GM19452 (cell line): ENCODE data around the gene BHLHE23.

Experiments
- ATAC-seq: cut with Tn5 transposase; IDR thresholded peaks from one replicate; pipeline ENCODE4 v1.9.1; 2021; ENCODE audit not compliant: unreplicated experiment

Gene BHLHE23

GRCh38 chr20:62993856-62994494 lies 12.8 kb downstream of the BHLHE23 start:
- no peak for ATAC-seq

DNA sequence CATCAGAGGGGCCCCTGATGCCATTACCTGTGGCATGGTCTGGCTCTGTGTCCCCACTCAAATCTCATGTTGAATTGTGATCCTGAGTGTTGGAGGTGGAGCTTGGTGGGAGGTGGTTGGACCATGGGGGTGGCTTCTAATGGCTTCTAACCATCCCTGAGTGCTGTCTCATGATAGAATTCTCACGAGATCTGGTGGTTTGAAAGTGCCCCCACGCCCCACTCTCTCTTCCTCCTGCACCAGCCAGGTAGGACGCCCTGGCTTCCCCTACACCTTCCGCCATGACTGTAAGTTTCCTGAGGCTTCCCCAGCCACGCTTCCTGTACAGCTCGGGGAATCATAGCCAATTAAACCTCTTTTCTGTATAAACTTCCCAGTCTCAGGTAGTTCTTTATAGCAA lies 14.9 kb downstream of the BHLHE23 start:
- no peak for ATAC-seq

DNA sequence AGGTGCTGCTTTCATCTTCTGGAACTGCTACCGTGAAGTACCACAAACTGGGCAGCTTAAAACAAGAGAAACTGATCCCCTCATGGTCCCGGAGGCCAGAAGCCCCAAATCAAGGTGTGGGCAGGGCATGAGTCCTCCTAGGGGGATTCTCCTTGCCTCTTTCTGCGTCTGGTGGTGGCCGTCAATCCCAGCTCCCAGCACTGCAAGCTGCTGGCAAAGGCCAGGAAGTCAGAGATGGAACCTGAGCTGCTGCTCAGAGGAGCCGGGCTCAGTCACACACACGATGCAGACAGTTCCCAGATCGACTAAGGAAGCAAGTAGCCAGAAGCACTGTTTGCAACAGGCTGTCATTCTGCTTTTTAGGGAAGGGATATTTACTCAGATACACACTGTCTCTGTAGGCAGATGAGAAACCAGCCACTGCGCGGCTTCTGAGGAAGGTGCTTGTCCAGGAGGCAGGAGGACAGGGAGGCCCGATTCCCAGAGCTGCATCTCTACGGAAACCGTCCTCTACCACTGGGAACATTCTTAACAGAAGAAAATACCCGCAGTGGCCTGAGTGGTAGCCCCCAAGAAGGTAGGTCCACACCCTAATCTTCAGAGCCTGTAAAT lies 15.5 kb downstream of the BHLHE23 start:
- ATAC-seq: no peak

- no peak for ATAC-seq
These were observed 16.4 kb downstream of the BHLHE23 start for GRCh38 chr20:62990306-62990825.

- ATAC-seq: no peak
These were observed 17.6 kb downstream of the BHLHE23 start for GRCh38 chr20:62989201-62989601.

DNA sequence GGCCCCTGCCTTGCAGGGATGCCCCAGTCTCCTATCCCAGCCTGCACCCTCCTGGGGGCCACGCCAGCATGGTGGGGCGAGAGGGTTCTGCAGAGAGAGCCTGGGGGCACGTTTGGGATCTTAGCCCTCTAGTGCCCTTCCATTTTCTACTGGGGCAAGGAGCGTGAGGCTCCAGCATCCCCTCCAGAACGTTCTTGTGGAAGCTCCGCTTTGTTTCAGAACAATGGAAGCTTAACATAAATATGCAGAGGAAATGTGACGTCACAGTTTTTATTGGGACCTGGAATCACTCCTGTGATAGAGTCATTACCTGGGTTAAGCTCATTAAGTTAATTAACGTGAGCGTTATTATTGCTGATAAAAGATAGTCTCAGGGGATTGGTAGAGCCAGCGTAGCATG lies 19.6 kb downstream of the BHLHE23 start:
- no peak for ATAC-seq

DNA sequence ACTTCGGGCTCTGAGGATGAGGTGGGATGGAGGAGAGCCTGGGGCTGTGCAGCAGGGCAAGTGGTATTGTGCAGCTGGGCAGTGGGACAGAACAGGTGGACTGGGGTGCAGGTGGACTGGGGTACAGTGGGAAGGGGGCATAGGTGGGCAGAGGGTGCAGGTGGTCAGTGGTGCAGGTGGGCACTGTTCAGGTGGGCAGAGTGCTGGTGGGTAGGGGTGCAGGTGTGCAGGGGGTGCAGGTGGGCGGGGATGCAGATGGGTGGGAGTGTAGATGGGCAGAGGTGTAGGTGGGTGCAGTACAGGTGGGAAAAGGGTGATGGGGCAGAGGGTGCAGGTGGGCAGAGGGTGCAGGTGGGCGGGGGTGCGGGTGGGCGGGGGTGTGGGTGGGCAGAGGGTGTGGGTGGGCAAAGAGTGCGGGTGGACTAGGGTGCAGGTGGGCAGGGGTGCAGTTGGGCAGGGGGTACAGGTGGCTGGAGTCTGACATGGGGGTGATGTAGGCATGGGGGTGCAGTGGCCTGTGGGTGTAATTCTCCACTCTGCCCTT lies 20.4 kb downstream of the BHLHE23 start:
- ATAC-seq: no peak

GRCh38 chr20:62985444-62985778 lies 21.4 kb downstream of the BHLHE23 start:
- ATAC-seq: no peak

DNA sequence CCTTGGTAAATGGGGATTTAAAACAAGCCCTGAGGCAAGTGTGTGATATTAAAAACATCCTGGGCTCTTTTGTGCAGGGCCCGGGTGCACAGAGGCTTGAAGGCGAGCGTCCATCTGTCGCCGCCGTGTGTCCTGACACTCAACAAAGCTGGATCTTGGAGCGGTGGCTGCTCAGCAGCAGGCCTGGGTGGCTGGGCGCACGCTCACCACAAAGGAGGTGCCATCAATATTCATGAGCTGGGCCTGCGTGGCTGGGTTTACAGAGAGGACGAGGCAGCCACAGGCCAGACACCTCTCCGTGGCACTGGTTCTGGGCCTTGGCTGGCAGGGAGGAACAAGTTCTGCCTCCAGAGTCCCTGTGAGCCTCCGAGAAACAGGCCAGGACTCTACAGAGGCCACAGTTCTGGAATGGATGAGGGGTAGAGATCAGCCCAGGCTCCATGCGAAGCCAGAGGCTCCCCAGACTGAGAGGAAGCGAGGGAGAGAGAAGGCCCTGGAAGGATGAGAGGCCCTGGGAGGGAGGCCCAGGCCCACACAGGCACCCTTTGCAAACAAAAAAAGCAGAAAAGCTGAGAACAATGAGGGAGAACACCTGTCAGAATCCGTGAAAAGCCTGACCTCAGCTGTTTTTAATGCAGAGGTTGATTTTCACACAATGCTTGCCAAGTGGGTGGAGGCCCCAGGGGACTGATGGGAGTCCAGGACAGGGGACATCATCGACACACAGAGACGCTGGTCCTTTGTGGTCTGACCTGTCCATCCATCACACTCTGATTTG lies 21.9 kb downstream of the BHLHE23 start:
- ATAC-seq: no peak

DNA sequence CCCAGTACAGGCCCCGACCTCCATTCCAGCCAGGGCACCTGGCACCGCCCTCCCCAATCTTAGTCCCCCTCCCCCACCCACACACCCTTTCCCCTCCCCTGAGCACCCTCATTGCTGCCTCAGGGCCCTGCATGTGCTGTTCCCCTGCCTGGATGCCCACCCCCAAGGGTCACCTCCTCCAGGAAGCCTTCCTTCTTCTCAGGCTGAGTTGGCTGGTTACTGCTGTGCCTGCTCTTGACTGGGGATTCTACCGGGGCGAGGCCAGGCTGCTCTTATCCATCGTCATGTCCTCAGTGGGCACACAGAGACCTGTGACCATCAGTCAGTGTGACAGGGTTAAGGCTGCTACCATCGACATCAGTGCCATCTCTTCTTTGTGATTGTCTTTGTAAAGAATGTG lies 23.6 kb downstream of the BHLHE23 start:
- no peak for ATAC-seq

DNA sequence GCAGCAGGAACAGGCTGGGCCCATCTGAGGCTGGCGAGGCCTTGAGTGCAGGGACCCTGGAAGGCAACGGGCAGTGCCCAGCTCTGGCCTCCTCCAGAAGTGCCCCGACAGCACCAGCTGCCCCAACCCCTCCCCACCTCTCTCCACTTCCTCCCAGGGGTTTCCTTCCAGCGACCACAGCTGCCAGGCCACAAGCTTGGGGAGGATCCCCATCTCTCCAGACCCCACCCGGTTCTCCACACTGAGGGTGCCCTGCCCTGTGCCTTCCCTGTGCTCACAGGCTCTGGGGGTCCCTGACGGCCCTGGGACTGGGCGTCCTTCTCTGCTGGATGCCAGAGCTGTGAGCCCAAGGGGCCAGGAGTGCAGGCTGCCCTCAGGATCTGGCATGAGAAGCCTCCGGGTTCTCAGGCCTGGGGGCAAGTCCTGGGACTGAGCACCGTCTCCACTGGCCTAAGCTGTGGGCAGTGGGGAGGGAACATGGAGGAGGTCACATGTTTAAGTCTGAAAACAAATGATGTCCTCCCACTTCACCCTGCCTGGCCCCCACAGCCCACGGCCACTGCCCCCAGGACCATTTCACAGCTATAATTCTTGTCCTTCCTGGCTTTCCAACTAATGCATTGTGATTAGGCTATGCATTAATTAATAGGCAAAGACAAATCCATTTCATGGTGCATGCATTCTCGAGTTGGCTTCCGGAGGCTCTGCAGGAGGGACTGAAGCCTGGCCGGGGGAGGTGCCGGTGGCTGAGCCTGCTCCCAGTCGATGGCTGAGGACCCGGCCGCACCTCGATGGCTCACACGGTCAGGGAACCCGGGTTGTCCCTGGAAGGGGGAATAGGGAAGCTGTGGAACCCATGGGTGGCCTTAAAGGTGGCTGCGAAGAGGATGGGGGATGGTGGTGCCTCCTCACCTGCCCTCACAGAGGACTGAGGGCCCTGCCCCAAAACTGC lies 24.4 kb downstream of the BHLHE23 start:
- ATAC-seq: no peak

- no peak for ATAC-seq
These were observed 25.8 kb downstream of the BHLHE23 start for GRCh38 chr20:62980970-62981369.

DNA sequence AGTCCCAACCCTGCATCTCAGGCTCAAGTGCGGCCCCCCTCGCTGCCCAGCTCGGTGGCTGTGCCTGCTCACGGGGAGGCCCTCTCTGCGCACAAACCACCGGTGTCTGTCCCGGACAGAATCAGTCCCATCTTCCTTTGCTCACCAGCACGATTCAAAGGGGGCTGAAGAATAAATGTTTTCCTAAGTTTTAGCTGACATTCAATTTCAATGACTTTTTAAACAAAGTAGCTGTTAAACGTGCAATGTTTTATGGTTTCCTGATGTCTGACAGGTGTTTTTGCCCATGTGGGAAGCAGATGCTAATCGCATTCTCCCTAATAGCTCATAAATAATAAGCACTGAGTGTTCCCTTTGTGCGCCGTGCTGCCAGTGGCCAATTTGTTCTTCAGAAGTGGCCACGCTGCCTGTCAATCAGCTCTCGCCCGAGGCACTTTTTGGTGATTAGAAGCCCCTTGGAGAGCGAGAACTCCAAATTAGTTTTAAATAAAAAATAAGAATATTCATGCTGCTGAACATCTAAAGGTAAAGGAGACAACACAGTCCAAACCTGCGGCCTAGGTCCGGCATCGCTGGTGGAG lies 26.3 kb downstream of the BHLHE23 start:
- no peak for ATAC-seq

- no peak for ATAC-seq
These were observed 26.8 kb downstream of the BHLHE23 start for GRCh38 chr20:62979876-62980373.

- no peak for ATAC-seq
These were observed 27.5 kb downstream of the BHLHE23 start for GRCh38 chr20:62979310-62979709.

DNA sequence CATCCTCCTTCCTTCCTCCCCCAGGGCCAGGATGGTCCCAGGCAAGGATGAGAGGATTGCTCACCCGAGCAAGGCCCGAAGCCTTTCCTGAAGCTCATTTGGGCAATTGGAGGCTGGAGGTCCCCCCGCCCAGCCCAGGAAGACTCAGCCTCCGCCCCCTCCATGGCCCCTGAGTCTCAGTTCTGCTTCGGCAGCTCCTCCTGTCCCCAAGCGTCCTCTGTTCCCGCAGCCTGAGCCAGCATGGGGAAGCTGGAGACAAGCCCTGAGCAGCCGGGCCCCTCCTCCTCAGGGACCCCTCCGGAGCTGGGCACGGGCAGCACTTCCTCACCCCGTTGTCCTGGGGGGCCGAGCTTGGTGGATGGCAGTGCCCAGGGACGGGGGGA lies 28.2 kb downstream of the BHLHE23 start:
- ATAC-seq: no peak

- peak; percentile 67 for ATAC-seq
These were observed 28.9 kb downstream of the BHLHE23 start for GRCh38 chr20:62977613-62978560.

DNA sequence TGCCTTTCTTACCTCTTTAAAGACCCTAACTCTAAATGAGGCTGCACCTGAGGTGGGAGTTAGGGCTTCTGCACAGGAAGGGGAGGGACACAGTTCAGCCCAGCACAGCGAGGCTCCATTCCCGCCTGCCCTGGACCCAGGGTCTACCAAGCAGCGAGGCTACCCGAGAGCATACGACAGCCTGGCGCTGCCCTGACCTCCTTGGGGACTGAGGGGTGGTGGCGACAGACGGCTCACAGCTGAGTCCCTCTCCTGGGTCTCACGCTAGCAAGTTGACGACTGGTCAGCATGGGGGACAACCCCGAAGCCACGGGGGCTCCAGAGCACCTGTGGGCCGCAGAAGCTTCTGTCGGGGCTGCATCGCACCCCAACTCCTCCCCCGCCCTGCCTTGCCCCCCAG lies 29.9 kb downstream of the BHLHE23 start:
- ATAC-seq: no peak
